ENCODE data around the gene GLRA2. TPM values are rescaled to one million over a fixed set of nuclear protein-coding genes. Genes with fewer than 3 reads are reported as not detected.
A peak's percentile ranks its signal among the peaks of the same experiment; 100 is the strongest.

Gene GLRA2
- not detected for total RNA-seq
- total RNA-seq (2013) = not detected
- 0 to 0.09 (median 0) reads per million in 29 experiments for total RNA-seq

DNA sequence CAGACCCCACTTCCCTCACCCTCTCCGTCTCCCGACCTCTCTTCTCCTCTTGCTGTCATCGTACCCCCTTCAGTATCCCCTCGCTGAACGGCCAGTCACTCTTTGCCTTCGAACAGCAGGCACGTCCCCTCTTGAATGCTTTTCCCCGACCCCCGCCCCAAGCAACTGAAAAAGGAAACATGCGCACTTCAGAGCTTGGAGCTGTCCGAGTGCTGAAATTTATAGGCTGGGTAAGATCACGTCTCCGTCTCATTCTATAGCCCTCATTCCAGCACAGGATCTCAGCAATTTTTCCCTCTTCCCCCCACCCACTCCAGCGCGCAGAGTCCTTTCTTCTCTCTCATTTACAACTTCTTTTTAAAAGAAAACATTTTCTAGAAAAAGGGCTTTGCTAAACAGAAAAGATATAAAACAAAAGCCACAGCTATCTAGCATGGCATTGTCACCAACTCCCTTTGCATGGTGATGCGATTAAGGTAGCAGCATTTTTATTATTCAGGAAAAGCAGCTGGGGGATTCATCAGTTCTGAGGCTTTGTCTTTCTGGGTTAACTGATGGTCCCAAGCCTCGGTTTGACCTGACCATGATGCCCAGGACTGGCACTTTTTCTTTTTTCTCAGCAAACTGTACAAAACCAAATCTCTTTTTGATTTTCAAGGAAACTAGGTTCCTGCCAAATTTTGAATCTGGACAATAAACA lies at the start of gene GLRA2:
TSS of gene GLRA2 (plus strand) at position 247 of the 700 bp plus-strand sequence. CDS start 522 bp downstream, outside the sequence.
- DNase-seq = peak in 4 of 35 experiments; percentile 0 to 9 (median 2)
- Histone ChIP-seq H3K4me3 (ENCODE audit: control insufficient read depth in 1 of 2, extremely low read depth in 1 of 2, low read length in 1 of 2) (no peak within 1 kb of the TSS), H3K36me3 (ENCODE audit: control insufficient read depth in 2 of 2, extremely low read depth in 1 of 2, insufficient read depth in 1 of 2, low read length in 1 of 2) (no peaks in the 10 kb centered on the region), H3K27me3 (replicated peaks in 1 of 2; ENCODE audit: control insufficient read depth in 2 of 2, extremely low read depth in 1 of 2, insufficient read depth in 2 of 2, low read length in 1 of 2) (peaks cover 0 to 3% of the 10 kb centered on the region in 2 experiments), H3K9me3 (no peaks in the 10 kb centered on the region), H3K4me1 (ENCODE audit: control insufficient read depth in 1 of 2, extremely low read depth in 1 of 2, insufficient read depth in 2 of 2, low read length in 2 of 2) (no peaks in the 10 kb centered on the region), H3K27ac (ENCODE audit: low read length) (no peak within 1 kb of the TSS)
- Mint-ChIP-seq H3K4me3 (no peak within 1 kb of the TSS), H3K9me3 (no peaks in the 10 kb centered on the region), H3K4me1 (peaks cover 0 to 2% (median 2%) of the 10 kb centered on the region in 3 donors), H3K27ac (no peak within 1 kb of the TSS), H3K27me3 (peaks cover 7 to 8% of the 10 kb centered on the region in 2 donors), H3K36me3 (no peaks in the 10 kb centered on the region)
- no peak for ATAC-seq (replicated peaks in 1 of 4)
- CTCF ChIA-PET = no interaction called here
- POLR2A ChIA-PET = interaction anchor here in 1 of 2 donors (0.6 kb wide), 1 partner anchor 18 kb away, joined by 4 read pairs; no protein-coding TSS in a partner anchor
- 11% methylated on average over 2 of the region's 17 CpGs for WGBS (ENCODE audit: insufficient coverage)

- no peaks in the 10 kb centered on the region for H3K4me1 ChIP-seq (ENCODE audit: control insufficient read depth in 1 of 2, extremely low read depth in 1 of 2, insufficient read depth in 2 of 2, low read length in 2 of 2)
- Mint-ChIP-seq H3K4me3 (no peak overlapping the region), H3K27me3 (peaks cover 2 to 21% of the 10 kb centered on the region in 2 donors), H3K36me3 (no peaks in the 10 kb centered on the region), H3K4me1 (no peaks in the 10 kb centered on the region), H3K9me3 (no peaks in the 10 kb centered on the region), H3K27ac (no peak overlapping the region)
- no peak overlapping the region for H3K27ac ChIP-seq (ENCODE audit: low read length)
- DNase-seq (no peak), ATAC-seq (replicated peaks in 1 of 4) (no peak)
- no peaks in the 10 kb centered on the region for H3K27me3 ChIP-seq (replicated peaks in 1 of 2; ENCODE audit: control insufficient read depth in 2 of 2, extremely low read depth in 1 of 2, insufficient read depth in 2 of 2, low read length in 1 of 2)
- ChIA-PET POLR2A (no interaction called here), CTCF (no interaction called here)
- H3K36me3 ChIP-seq (ENCODE audit: control insufficient read depth in 2 of 2, extremely low read depth in 1 of 2, insufficient read depth in 1 of 2, low read length in 1 of 2) = no peaks in the 10 kb centered on the region
- no peaks in the 10 kb centered on the region for H3K9me3 ChIP-seq
- no peak overlapping the region for H3K4me3 ChIP-seq (ENCODE audit: control insufficient read depth in 1 of 2, extremely low read depth in 1 of 2, low read length in 1 of 2)
- WGBS (ENCODE audit: insufficient coverage) = 87% methylated on average over 3 of the region's 8 CpGs
Observed at GRCh38 chrX:14489437-14489836, 39.9 kb upstream of the GLRA2 start.

GRCh38 chrX:14491689-14492088 lies 37.6 kb upstream of the GLRA2 start:
- no CpG with 5 or more reads among the region's 3 CpGs for WGBS (ENCODE audit: insufficient coverage)
- H3K9me3 Mint-ChIP-seq = no peaks in the 10 kb centered on the region
- peaks cover 1 to 8% (median 6%) of the 10 kb centered on the region in 3 donors for H3K4me1 Mint-ChIP-seq
- DNase-seq (no peak), ATAC-seq (replicated peaks in 1 of 4) (no peak)
- ChIA-PET CTCF (no interaction called here), POLR2A (no interaction called here)
- H3K27me3 Mint-ChIP-seq = peaks cover 2 to 16% of the 10 kb centered on the region in 2 donors
- H3K36me3 Mint-ChIP-seq = no peaks in the 10 kb centered on the region
- no peak overlapping the region for H3K27ac Mint-ChIP-seq
- Histone ChIP-seq H3K4me3 (ENCODE audit: control insufficient read depth in 1 of 2, extremely low read depth in 1 of 2, low read length in 1 of 2) (no peak overlapping the region), H3K36me3 (ENCODE audit: control insufficient read depth in 2 of 2, extremely low read depth in 1 of 2, insufficient read depth in 1 of 2, low read length in 1 of 2) (no peaks in the 10 kb centered on the region), H3K27ac (ENCODE audit: low read length) (no peak overlapping the region), H3K27me3 (replicated peaks in 1 of 2; ENCODE audit: control insufficient read depth in 2 of 2, extremely low read depth in 1 of 2, insufficient read depth in 2 of 2, low read length in 1 of 2) (no peaks in the 10 kb centered on the region), H3K9me3 (no peaks in the 10 kb centered on the region), H3K4me1 (ENCODE audit: control insufficient read depth in 1 of 2, extremely low read depth in 1 of 2, insufficient read depth in 2 of 2, low read length in 2 of 2) (no peaks in the 10 kb centered on the region)
- no peak overlapping the region for H3K4me3 Mint-ChIP-seq

GRCh38 chrX:14496674-14497073 lies 32.7 kb upstream of the GLRA2 start:
- ATAC-seq (replicated peaks in 1 of 4) (no peak), DNase-seq (peak in 1 of 35 experiments; percentile 4)
- Histone ChIP-seq H3K27ac (ENCODE audit: low read length) (peak overlapping the region; percentile 67), H3K4me3 (ENCODE audit: control insufficient read depth in 1 of 2, extremely low read depth in 1 of 2, low read length in 1 of 2) (peak overlapping the region in 1 of 2 donors; percentile 31), H3K4me1 (ENCODE audit: control insufficient read depth in 1 of 2, extremely low read depth in 1 of 2, insufficient read depth in 2 of 2, low read length in 2 of 2) (peaks cover 0 to 3% of the 10 kb centered on the region in 2 experiments), H3K9me3 (no peaks in the 10 kb centered on the region), H3K27me3 (replicated peaks in 1 of 2; ENCODE audit: control insufficient read depth in 2 of 2, extremely low read depth in 1 of 2, insufficient read depth in 2 of 2, low read length in 1 of 2) (no peaks in the 10 kb centered on the region), H3K36me3 (ENCODE audit: control insufficient read depth in 2 of 2, extremely low read depth in 1 of 2, insufficient read depth in 1 of 2, low read length in 1 of 2) (no peaks in the 10 kb centered on the region)
- POLR2A ChIA-PET = interaction anchor here in 1 of 2 donors (0.5 kb wide), 1 partner anchor 1343 kb away, joined by 3 read pairs; no protein-coding TSS in a partner anchor
- Mint-ChIP-seq H3K27me3 (no peaks in the 10 kb centered on the region), H3K36me3 (no peaks in the 10 kb centered on the region), H3K4me1 (peaks cover 20 to 27% (median 24%) of the 10 kb centered on the region in 3 donors), H3K4me3 (peak overlapping the region; percentile 71 to 82 (median 82)), H3K9me3 (no peaks in the 10 kb centered on the region), H3K27ac (peak overlapping the region; percentile 93)
- WGBS (ENCODE audit: insufficient coverage) = no CpG with 5 or more reads among the region's 3 CpGs
- CTCF ChIA-PET = no interaction called here

DNA sequence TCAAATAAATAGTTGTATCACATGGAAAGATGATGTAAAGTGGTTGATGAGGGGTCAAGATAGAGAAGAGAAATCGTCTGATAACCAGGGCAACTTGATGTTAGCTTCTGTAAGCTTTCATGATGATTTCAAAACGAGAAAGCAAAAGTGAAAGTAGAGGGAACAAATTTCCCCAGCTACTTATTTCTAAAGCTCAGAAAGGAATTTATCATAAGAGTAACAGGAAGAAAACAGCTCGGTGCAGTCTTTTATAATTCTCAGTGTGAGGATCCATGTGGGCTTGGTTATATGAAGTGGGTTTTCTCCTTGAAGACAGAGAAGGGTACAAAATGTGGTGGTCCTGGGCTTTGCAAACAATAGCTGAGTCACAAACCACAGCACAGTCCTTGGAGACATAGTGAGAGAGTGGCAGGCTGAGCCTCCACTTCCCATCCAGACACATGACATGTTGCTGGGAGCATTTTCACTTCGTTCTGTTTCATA lies 32.1 kb upstream of the GLRA2 start:
- peak overlapping the region; percentile 93 for H3K27ac Mint-ChIP-seq
- POLR2A ChIA-PET = interaction anchor here (0.5 to 0.6 kb wide), 2 partner anchors 364 to 1343 kb away, joined by 3 read pairs; no protein-coding TSS in a partner anchor
- peak; percentile 31 to 62 (median 56) for ATAC-seq (replicated peaks in 1 of 4)

GRCh38 chrX:14501327-14501726 lies 28.0 kb upstream of the GLRA2 start:
- peaks cover 0 to 6% of the 10 kb centered on the region in 2 donors for H3K27me3 Mint-ChIP-seq
- no peak overlapping the region for H3K4me3 ChIP-seq (ENCODE audit: control insufficient read depth in 1 of 2, extremely low read depth in 1 of 2, low read length in 1 of 2)
- H3K27me3 ChIP-seq (replicated peaks in 1 of 2; ENCODE audit: control insufficient read depth in 2 of 2, extremely low read depth in 1 of 2, insufficient read depth in 2 of 2, low read length in 1 of 2) = no peaks in the 10 kb centered on the region
- no peaks in the 10 kb centered on the region for H3K9me3 Mint-ChIP-seq
- CTCF ChIA-PET = no interaction called here
- H3K36me3 Mint-ChIP-seq = no peaks in the 10 kb centered on the region
- H3K36me3 ChIP-seq (ENCODE audit: control insufficient read depth in 2 of 2, extremely low read depth in 1 of 2, insufficient read depth in 1 of 2, low read length in 1 of 2) = no peaks in the 10 kb centered on the region
- POLR2A ChIA-PET = no interaction called here
- DNase-seq = no peak
- H3K27ac ChIP-seq (ENCODE audit: low read length) = no peak overlapping the region
- ATAC-seq (replicated peaks in 1 of 4) = no peak
- no peak overlapping the region for H3K27ac Mint-ChIP-seq
- WGBS (ENCODE audit: insufficient coverage) = 79% methylated on average over 2 of the region's 5 CpGs
- peaks cover 20 to 23% (median 21%) of the 10 kb centered on the region in 3 donors for H3K4me1 Mint-ChIP-seq
- H3K9me3 ChIP-seq = no peaks in the 10 kb centered on the region
- peaks cover 0 to 3% of the 10 kb centered on the region in 2 experiments for H3K4me1 ChIP-seq (ENCODE audit: control insufficient read depth in 1 of 2, extremely low read depth in 1 of 2, insufficient read depth in 2 of 2, low read length in 2 of 2)
- no peak overlapping the region for H3K4me3 Mint-ChIP-seq

More for the DNA sequence above, 32.1 kb upstream of the GLRA2 start:
- H3K36me3 Mint-ChIP-seq = no peaks in the 10 kb centered on the region
- H3K9me3 Mint-ChIP-seq = no peaks in the 10 kb centered on the region
- H3K4me3 Mint-ChIP-seq = peak overlapping the region; percentile 71 to 82 (median 82)
- Histone ChIP-seq H3K36me3 (ENCODE audit: control insufficient read depth in 2 of 2, extremely low read depth in 1 of 2, insufficient read depth in 1 of 2, low read length in 1 of 2) (no peaks in the 10 kb centered on the region), H3K27ac (ENCODE audit: low read length) (peak overlapping the region; percentile 67), H3K9me3 (no peaks in the 10 kb centered on the region), H3K27me3 (replicated peaks in 1 of 2; ENCODE audit: control insufficient read depth in 2 of 2, extremely low read depth in 1 of 2, insufficient read depth in 2 of 2, low read length in 1 of 2) (no peaks in the 10 kb centered on the region), H3K4me1 (ENCODE audit: control insufficient read depth in 1 of 2, extremely low read depth in 1 of 2, insufficient read depth in 2 of 2, low read length in 2 of 2) (peaks cover 0 to 3% of the 10 kb centered on the region in 2 experiments), H3K4me3 (ENCODE audit: control insufficient read depth in 1 of 2, extremely low read depth in 1 of 2, low read length in 1 of 2) (peak overlapping the region; percentile 23 to 31)
- peaks cover 20 to 27% (median 24%) of the 10 kb centered on the region in 3 donors for H3K4me1 Mint-ChIP-seq
- DNase-seq = peak in 1 of 35 experiments; percentile 32
- H3K27me3 Mint-ChIP-seq = peaks cover 0 to 3% of the 10 kb centered on the region in 2 donors
- no CpG with 5 or more reads among the region's 4 CpGs for WGBS (ENCODE audit: insufficient coverage)
- CTCF ChIA-PET = no interaction called here

Measured in T-cell (primary cell).